ENCODE measurements around the gene ATP9B.
"Not testable (repeated sequence)": the region's sequence is repeated elsewhere in the genome, so short reads cannot be mapped to it uniquely, and the experiment has no call there.

ATP9B gene

GRCh38 chr18:79133724-79134123 lies 64.5 kb downstream of the ATP9B start:
- no peak for DNase-seq (ENCODE audit: low spot score)

GRCh38 chr18:79135924-79136323 lies 66.7 kb downstream of the ATP9B start:
- DNase-seq (ENCODE audit: low spot score) = no peak

DNA sequence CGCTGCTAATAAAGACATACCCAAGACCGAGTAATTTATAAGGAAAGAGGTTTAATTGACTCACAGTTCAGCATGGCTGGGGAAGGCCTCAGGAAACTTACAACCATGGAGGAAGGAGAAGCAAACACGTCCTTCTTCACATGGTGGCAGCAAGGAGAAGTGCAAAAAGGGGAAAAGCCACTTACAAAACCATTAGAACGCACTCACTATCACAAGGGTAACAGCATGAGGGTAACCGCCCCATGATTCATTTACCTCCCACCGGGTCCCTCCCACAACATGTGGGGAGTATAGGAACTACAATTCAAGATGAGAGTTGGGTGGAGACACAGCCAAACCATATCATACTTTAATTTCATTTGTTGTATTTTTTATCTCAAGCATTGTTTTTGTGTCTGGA lies 67.5 kb downstream of the ATP9B start:
- DNase-seq (ENCODE audit: low spot score) = no peak

DNA sequence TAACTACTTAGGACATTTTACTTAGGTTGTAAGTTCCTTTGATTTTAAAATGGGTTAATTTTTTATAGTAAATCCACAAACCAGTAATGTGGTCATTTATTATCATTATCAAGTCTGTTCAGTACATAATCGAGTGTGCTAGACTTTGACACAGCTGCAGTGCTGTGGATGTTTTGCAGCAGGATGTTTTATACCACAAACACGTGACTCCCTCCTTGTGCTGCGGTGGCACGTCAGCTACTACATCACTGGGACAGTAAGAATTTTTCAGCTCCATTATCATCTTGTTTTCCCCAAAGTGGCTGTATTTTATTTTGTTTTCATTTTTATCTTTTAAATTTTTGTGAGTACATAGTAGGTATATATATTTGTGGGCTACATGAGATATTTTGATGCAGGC lies 70.0 kb downstream of the ATP9B start:
- no peak for DNase-seq (ENCODE audit: low spot score)

DNA sequence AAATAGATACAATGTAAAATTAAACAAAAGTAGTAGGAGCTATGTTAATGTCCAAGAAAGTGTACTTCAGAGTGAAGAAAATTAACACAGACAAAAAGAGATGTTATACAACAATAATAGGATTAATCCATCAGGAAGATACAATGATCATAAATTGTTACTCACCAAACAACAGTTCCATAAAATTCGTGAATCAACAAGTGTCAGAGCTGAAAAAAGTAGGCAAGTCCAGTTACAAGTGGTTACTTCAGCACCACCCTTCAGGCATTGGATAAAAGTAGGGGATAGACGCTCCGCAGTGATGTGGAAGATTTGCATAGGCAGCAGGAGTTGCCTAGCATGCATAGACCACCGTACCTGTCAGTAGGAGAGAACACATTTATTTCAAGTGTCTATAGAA lies 77.8 kb downstream of the ATP9B start:
- no peak for DNase-seq (ENCODE audit: low spot score)

DNA sequence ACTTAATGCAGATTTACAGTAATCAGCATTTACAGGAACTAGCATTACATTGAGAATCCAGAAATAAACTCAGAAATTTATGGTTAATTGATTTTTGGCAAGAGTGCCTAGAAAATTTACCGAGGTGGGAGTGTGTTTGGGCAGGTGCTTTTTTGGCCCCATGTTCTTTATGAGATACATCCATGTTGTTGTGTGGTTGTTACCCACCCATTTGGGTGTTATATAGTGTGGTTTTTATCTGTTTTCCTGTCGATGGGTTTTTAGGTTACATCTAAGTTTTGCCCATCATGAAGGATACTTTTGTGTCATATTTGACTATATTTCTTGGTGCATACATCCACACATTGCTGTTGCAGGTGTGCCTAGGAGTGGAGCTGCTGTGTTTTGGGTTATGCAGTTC lies 82.0 kb downstream of the ATP9B start:
- DNase-seq (ENCODE audit: low spot score) = no peak

DNA sequence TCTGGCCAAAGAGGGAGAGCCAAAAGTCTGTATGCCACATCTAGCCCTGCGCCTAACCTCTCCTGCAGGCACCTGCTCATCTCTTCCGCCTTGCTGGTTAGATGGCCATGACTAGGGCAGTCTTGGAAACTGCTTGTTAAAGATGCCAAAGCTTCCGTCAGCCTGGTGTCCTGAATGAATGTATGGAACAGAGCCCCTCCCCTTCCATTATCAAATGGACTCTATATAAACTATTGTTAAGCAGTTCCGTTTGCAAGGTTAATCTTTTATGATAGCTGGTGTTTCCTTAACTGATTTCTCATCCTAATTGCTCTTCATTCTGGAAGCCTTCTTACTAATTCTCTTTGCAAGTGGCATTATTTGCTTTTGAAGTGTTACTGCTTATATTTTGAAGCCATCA lies 87.1 kb downstream of the ATP9B start:
- no peak for DNase-seq (ENCODE audit: low spot score)

DNA sequence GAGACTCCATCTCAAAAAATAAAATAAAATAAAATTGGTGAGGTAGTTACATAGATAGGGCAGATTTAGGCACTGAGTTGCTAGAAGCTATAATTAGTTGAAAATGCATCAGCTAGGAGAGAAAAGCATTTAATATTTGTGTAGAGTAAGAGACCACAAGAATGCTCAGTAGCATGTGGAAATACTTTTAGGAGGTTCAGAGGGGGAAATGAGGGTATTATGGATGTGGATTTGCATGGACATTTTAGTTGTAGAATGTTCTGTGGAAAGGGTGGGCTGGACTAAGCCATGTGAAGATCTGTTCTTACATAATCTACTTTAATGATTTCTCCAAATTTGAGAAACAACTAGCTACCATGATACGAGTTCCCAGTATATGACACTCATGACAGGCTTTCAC lies 95.5 kb downstream of the ATP9B start:
- DNase-seq (ENCODE audit: low spot score) = no peak

DNA sequence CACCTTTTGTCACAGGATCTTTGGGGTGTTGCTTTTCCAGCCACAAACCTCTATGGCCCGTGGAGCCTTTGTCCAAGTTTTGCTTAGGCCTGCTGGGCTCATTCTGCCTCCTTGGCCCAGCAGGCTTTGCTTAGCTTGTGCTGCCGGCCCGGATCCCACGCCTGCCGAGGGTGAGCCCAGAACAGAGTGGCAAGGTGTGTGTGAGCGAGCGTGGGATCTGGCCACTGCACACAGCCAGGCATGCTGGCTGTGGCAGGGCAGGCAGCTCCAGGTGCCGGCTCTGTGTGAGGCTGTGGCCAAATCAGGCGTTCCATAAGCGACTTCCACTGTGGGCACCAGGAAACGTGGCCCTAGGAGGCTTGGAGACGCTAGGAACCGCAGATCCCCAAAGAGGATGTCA lies 97.5 kb downstream of the ATP9B start:
- no peak for DNase-seq (ENCODE audit: low spot score)

GRCh38 chr18:79167526-79168190 lies 98.5 kb downstream of the ATP9B start:
- no peak for DNase-seq (ENCODE audit: low spot score)

- DNase-seq (ENCODE audit: low spot score) = no peak
These were observed 100.9 kb downstream of the ATP9B start for GRCh38 chr18:79169958-79170555.

GRCh38 chr18:79172331-79172730 lies 103.1 kb downstream of the ATP9B start:
- DNase-seq (ENCODE audit: low spot score) = not testable (repeated sequence)

GRCh38 chr18:79173742-79174141 lies 104.5 kb downstream of the ATP9B start:
- DNase-seq (ENCODE audit: low spot score) = no peak

DNA sequence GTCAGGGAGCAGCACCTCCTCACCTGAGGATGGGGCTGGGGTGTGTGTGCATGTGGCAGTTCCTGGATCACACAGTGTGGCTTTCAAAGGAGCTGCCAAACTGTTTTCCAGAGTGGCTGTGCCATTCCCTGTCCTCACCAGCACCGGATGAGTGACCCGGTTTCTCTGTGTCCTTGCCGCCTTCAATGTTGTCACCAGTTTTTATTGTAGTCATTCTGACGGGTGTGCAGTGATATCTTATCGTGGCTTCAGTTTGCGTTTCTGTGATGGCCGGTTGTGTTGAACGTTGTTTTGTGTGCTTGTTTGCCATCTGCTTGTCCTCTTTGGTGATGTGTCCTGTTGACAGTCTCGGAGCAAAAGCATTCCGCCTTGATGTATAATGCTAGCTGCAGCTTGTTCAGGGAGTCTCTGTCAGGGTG lies 108.9 kb downstream of the ATP9B start:
- DNase-seq (ENCODE audit: low spot score) = no peak

DNA sequence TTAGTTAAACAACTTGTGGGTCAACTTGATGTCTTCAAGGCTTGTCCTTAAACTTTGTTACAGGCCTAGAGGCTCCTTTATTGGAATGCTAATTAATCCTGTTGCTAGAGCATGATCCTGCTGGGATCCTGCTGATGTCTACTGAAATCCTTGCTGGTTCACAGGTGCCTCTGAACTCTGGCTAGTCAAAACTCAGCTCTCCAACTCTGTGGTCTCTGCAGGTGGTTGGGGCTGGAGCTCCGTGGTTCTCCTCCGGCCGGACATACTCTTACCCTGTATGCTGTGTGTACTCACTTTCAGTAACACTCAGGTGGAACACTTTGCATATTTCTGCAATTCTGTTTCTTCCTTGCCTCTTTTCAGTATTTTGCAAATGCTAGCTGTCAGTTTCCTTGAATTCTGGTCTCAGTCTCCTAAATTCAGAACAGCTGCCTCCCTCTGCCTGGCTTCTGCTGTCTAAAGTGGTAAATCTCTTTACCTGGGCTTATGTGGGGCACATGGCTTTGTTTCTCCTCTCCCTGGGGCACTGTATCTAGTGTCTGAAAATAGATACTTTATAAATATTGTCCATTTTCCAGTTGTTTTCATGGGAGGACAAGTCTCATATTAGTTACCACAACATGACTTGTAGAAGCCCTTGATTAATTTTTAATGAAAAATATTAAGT lies 113.0 kb downstream of the ATP9B start:
- DNase-seq (ENCODE audit: low spot score) = no peak

DNA sequence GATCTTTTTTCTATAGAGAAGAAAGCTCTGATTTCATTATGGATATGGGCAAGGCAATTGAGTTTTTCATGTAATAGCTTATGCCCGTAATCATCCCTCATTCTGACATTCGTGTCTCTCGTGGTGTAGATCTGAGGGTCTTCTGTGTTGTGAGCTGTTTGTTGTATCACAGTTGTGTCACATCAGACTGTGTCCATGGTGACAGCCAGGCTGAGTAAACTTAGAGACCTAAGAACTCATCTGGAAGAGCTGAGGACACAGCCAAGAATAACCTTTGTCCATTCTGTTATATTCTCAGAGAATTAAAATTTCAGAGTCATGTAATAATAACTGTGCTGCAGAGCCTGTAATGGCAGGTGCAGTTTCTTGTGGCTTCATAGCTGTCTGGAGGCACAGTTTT lies 116.5 kb downstream of the ATP9B start:
- no peak for DNase-seq (ENCODE audit: low spot score)

DNA sequence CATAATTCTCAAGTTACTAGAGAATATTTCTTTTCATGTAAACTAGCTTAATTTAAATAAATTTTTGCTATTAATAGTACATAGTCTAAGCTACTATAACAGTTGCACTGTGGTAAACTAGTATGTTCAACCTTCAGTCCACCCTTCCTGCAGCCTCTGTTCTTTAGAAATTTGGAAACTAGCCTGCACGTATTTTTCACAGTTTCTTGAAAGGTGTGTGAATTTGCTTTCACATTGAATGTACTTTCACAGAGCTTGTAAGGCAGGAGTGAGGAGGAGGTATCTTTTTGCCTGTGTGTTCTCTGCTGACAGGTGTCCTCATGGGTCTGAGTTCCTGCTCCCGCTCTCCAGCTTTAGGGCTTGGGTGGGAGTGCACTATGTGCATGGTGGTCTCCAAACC lies 117.5 kb downstream of the ATP9B start:
- no peak for DNase-seq (ENCODE audit: low spot score)

DNA sequence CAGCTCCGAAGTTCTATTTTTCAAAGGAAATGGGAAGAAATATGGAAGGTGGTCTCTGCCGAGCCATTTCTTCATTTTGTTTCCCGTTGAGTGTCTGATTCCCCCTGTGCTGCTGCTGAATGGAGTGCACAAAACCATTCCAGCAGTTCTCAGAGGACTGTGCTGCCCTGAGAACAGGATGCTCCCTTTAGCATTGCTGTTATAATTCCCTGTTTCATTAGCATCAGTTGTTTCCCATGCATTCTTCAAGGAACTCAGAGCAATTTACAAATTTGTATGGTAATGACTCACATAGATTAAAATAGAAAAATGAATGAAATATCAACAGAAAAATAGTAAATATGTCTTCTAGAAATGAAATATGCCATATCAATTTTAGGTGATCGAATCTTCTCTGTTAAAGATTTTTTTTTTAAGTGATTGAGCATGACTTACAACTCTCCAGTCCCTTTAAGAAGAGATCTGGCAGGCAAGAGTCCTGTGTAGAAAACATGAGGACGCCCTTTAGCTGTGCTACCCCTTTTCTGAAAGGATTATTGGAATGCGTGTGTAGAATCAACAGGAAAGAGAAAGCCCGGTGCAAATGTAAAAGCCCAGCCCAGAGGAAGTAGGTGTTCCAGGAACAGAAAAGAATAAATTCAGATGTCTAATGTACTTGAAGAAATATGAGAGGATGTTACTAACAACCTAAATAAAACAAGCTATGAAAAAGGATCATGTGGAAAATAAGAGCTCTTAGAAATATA lies 118.5 kb downstream of the ATP9B start:
- no peak for DNase-seq (ENCODE audit: low spot score)

- no peak for DNase-seq (ENCODE audit: low spot score)
These were observed 122.2 kb downstream of the ATP9B start for GRCh38 chr18:79191418-79191817.

- no peak for DNase-seq (ENCODE audit: low spot score)
These were observed 122.8 kb downstream of the ATP9B start for GRCh38 chr18:79191956-79192355.

DNA sequence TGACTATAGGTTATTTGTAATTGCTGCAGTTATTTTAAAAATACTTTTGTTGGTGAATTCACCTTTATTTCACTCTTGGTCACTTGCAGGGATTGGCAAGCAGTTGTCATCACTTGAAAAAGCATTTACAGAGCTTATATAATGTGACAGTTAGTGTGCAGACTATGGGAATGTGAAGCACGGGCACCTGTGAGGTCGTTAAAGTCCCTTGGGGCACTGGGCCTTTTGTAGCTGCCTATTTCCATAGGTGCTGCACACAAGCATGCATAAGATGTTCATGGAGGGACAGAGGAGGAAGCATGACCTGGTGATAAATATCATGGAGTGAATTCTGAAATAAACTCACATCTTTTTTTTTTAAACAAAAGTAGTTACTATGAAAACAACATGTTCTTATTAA lies 124.6 kb downstream of the ATP9B start:
- no peak for DNase-seq (ENCODE audit: low spot score)

Measured in SK-N-DZ (cell line).